SH-SY5Y (cell line): ENCODE measurements around the gene FAM168A.

Experiments used
- GATA2 ChIP-seq: IDR thresholded peaks from 2 replicates; pipeline ENCODE4 v1.6.1; 2011; ENCODE audit warnings: mild to moderate bottlenecking, low read depth, low read length
- GATA3 ChIP-seq: IDR thresholded peaks from 2 replicates; pipeline ENCODE4 v1.6.1; 2011; ENCODE audit warnings: low read depth, mild to moderate bottlenecking, low read length, moderate library complexity

DNA sequence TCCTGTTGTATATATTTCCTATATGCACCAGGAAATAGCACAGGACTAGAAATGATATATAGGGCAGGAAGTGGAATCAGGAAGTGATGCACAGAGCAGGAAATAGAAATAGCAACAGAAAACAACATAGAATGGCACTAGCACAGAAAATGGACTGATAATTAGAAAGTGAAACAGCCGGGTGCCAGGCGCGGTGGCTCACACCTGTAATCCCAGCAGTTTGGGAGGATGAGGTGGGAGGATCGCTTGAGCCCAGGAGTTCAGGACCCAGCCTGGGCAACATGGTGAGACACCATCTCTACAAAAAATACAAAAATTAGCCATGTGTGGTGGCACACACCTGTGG lies 231.7 kb downstream of the FAM168A start:
- TF ChIP-seq GATA2 (no peak), GATA3 (no peak)
